ENCODE data around the gene SFMBT2. TPM values are rescaled to one million over a fixed set of nuclear protein-coding genes. Genes with fewer than 3 reads are reported as not detected.

The SFMBT2 gene
- total RNA-seq, 1 experiment from 2014 or later, result 14.3 TPM

- Mint-ChIP-seq H3K36me3 (peaks cover 4% of the 10 kb centered on the region), H3K9me3 (peaks cover 5% of the 10 kb centered on the region), H3K27me3 (ENCODE audit: low read depth) (no peaks in the 10 kb centered on the region), H3K27ac (no peak overlapping the region), H3K4me3 (no peak overlapping the region), H3K4me1 (peaks cover 30% of the 10 kb centered on the region)
- ChIA-PET POLR2A (no interaction called here), CTCF (interaction anchor here (1.1 kb wide), 1 partner anchor 82 kb away, joined by 3 read pairs; no protein-coding TSS in a partner anchor)
- no peak for ATAC-seq
- DNase-seq (ENCODE audit: low spot score), result no peak
- TF ChIP-seq STAT6 (CRISPR knock-in tag; conservative IDR thresholded peaks at IDR 0.05; ENCODE audit: low read depth), result no peak
- no peak for TF ChIP-seq TEAD4 (CRISPR knock-in tag; IDR thresholded peaks at IDR 0.05)
- TF ChIP-seq MYBL2 (CRISPR knock-in tag; IDR thresholded peaks at IDR 0.05), result no peak
- no peak for TF ChIP-seq TCF7 (CRISPR knock-in tag; IDR thresholded peaks at IDR 0.05; ENCODE audit: low read depth)
- TF ChIP-seq ZSCAN18 (CRISPR knock-in tag; IDR thresholded peaks at IDR 0.05), result no peak
- no peak for TF ChIP-seq AR (CRISPR knock-in tag; IDR thresholded peaks at IDR 0.05)
- TF ChIP-seq FOXJ3 (CRISPR knock-in tag; IDR thresholded peaks at IDR 0.05; ENCODE audit: borderline replicate concordance), result no peak
- TF ChIP-seq ARID4B (CRISPR knock-in tag; IDR thresholded peaks at IDR 0.05; ENCODE audit: borderline replicate concordance), result no peak
- TF ChIP-seq CREM (CRISPR knock-in tag; IDR thresholded peaks at IDR 0.05), result no peak
- no peak for TF ChIP-seq JUN (CRISPR knock-in tag; IDR thresholded peaks at IDR 0.05)
- no peak for TF ChIP-seq FOXP4 (CRISPR knock-in tag; IDR thresholded peaks at IDR 0.05)
- no peak for TF ChIP-seq ATF3 (CRISPR knock-in tag; conservative IDR thresholded peaks at IDR 0.05)
- TF ChIP-seq ZNF219 (CRISPR knock-in tag; IDR thresholded peaks at IDR 0.05; ENCODE audit: borderline replicate concordance), result no peak
- no peak for TF ChIP-seq GTF2I (CRISPR knock-in tag; conservative IDR thresholded peaks at IDR 0.05)
- TF ChIP-seq ZNF512 (CRISPR knock-in tag; IDR thresholded peaks at IDR 0.05; ENCODE audit: borderline replicate concordance), result no peak
- TF ChIP-seq RELA (CRISPR knock-in tag; IDR thresholded peaks at IDR 0.05; ENCODE audit: borderline replicate concordance), result no peak
- TF ChIP-seq NR2C2 (CRISPR knock-in tag; IDR thresholded peaks at IDR 0.05), result no peak
- no peak for TF ChIP-seq ZNF416 (CRISPR knock-in tag; IDR thresholded peaks at IDR 0.05)
- TF ChIP-seq CTCF (IDR thresholded peaks at IDR 0.05), result no peak
Measured at GRCh38 chr10:7443036-7443435, 32.2 kb upstream of the SFMBT2 start.
